Glomerular visceral epithelial cell (primary cell): ENCODE results near the gene ITGA3.

ENCODE experiments used
- DNase-seq: peaks from one replicate; pipeline ENCODE4 v3.0.0-alpha.2; 2016; ENCODE audit errors: extremely low spot score

ITGA3 gene

GRCh38 chr17:50070908-50071680 lies 15.2 kb downstream of the ITGA3 start:
- DNase-seq, result no peak

- DNase-seq, result no peak
These were observed 15.8 kb downstream of the ITGA3 start for GRCh38 chr17:50071692-50072091.

- no peak for DNase-seq
These were observed 16.2 kb downstream of the ITGA3 start for GRCh38 chr17:50072130-50072529.

GRCh38 chr17:50072925-50073324 lies 17.0 kb downstream of the ITGA3 start:
- DNase-seq, result no peak

- no peak for DNase-seq
These were observed 18.3 kb downstream of the ITGA3 start for GRCh38 chr17:50074227-50074626.

- no peak for DNase-seq
These were observed 19.6 kb downstream of the ITGA3 start for GRCh38 chr17:50075446-50076032.

GRCh38 chr17:50076221-50076590 lies 20.3 kb downstream of the ITGA3 start:
- no peak for DNase-seq

GRCh38 chr17:50076591-50077235 lies 20.8 kb downstream of the ITGA3 start:
- DNase-seq, result no peak

- DNase-seq, result no peak
These were observed 22.5 kb downstream of the ITGA3 start for GRCh38 chr17:50078430-50078829.

- DNase-seq, result no peak
These were observed 23.6 kb downstream of the ITGA3 start for GRCh38 chr17:50079334-50080095.

GRCh38 chr17:50080096-50080480 lies 24.2 kb downstream of the ITGA3 start:
- DNase-seq, result no peak

GRCh38 chr17:50080827-50081226 lies 24.9 kb downstream of the ITGA3 start:
- no peak for DNase-seq

- no peak for DNase-seq
These were observed 25.8 kb downstream of the ITGA3 start for GRCh38 chr17:50081757-50082156.

- DNase-seq, result peak; percentile 81
These were observed 31.5 kb downstream of the ITGA3 start for GRCh38 chr17:50087246-50087911.

- DNase-seq, result no peak
These were observed 32.0 kb downstream of the ITGA3 start for GRCh38 chr17:50087912-50088405.

- DNase-seq, result no peak
These were observed 33.3 kb downstream of the ITGA3 start for GRCh38 chr17:50088952-50089825.

GRCh38 chr17:50090071-50090470 lies 34.2 kb downstream of the ITGA3 start:
- no peak for DNase-seq

- DNase-seq, result no peak
These were observed 35.3 kb downstream of the ITGA3 start for GRCh38 chr17:50090971-50091917.

GRCh38 chr17:50091918-50092285 lies 36.0 kb downstream of the ITGA3 start:
- DNase-seq, result no peak

GRCh38 chr17:50093246-50093645 lies 37.3 kb downstream of the ITGA3 start:
- no peak for DNase-seq
